ENCODE data around the gene MYPN. TPM values are rescaled to one million over a fixed set of nuclear protein-coding genes. Genes with fewer than 3 reads are reported as not detected.

MYPN gene
- total RNA-seq, 2 experiments from 2014 or later, result not detected

DNA sequence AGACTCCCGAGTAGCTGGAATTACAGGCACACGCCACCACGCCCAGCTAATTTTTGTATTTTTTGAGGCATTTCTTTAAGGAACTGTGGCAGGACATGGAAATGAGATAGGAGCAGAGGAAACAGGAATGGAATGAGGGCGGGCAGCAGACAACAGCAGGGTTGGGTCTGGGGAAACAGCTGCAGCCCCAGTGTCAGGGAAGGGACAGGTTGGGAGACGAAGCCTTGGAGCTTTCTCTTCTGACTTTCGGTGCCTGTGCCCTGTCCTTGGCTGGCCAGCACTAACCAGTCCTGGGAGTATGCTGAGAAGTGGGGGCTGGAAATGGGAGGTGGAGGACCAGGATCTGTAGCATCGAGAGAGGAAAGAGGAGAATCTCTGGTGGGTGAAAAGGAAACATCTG is 75.3 kb downstream of the MYPN start:
- peaks cover 44% of the 10 kb centered on the region for H3K27me3 Mint-ChIP-seq
- H3K4me3 Mint-ChIP-seq, result no peak overlapping the region
- intact Hi-C loops (cut with DNase I, micrococcal nuclease), result no loop called here
- no peaks in the 10 kb centered on the region for H3K4me1 ChIP-seq (ENCODE audit: insufficient read depth, low read length)
- no peak overlapping the region for H3K27ac Mint-ChIP-seq
- H3K4me3 ChIP-seq (ENCODE audit: low read length), result no peak overlapping the region
- ChIA-PET CTCF (no interaction called here), POLR2A (no interaction called here)
- H3K27me3 ChIP-seq (ENCODE audit: control insufficient read depth in 1 of 2, insufficient read depth in 2 of 2, low read length in 2 of 2), result peaks cover 6 to 9% of the 10 kb centered on the region in 2 experiments
- H3K27ac ChIP-seq (ENCODE audit: low read depth in 1 of 2, low read length in 2 of 2), result no peak overlapping the region
- no peaks in the 10 kb centered on the region for H3K4me1 Mint-ChIP-seq (ENCODE audit: low read depth)
- no peaks in the 10 kb centered on the region for H3K36me3 ChIP-seq (ENCODE audit: insufficient read depth, low read length)
- DNase-seq (no peak), ATAC-seq (ENCODE audit: poor library complexity) (no peak)
- TF ChIP-seq, protein P1, sequence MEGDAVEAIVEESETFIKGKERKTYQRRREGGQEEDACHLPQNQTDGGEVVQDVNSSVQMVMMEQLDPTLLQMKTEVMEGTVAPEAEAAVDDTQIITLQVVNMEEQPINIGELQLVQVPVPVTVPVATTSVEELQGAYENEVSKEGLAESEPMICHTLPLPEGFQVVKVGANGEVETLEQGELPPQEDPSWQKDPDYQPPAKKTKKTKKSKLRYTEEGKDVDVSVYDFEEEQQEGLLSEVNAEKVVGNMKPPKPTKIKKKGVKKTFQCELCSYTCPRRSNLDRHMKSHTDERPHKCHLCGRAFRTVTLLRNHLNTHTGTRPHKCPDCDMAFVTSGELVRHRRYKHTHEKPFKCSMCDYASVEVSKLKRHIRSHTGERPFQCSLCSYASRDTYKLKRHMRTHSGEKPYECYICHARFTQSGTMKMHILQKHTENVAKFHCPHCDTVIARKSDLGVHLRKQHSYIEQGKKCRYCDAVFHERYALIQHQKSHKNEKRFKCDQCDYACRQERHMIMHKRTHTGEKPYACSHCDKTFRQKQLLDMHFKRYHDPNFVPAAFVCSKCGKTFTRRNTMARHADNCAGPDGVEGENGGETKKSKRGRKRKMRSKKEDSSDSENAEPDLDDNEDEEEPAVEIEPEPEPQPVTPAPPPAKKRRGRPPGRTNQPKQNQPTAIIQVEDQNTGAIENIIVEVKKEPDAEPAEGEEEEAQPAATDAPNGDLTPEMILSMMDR (IDR thresholded peaks at IDR 0.05), result no peak
- no peaks in the 10 kb centered on the region for H3K9me3 Mint-ChIP-seq
- H3K36me3 Mint-ChIP-seq (ENCODE audit: low read depth), result no peaks in the 10 kb centered on the region
- no peaks in the 10 kb centered on the region for H3K9me3 ChIP-seq (ENCODE audit: control insufficient read depth in 1 of 2, insufficient read depth in 1 of 2, low read length in 2 of 2)

- Histone ChIP-seq H3K9me3 (ENCODE audit: control insufficient read depth in 1 of 2, insufficient read depth in 1 of 2, low read length in 2 of 2) (no peaks in the 10 kb centered on the region), H3K27me3 (ENCODE audit: control insufficient read depth in 1 of 2, insufficient read depth in 2 of 2, low read length in 2 of 2) (peaks cover 6 to 9% of the 10 kb centered on the region in 2 experiments), H3K4me1 (ENCODE audit: insufficient read depth, low read length) (no peaks in the 10 kb centered on the region), H3K4me3 (ENCODE audit: low read length) (no peak overlapping the region), H3K36me3 (ENCODE audit: insufficient read depth, low read length) (no peaks in the 10 kb centered on the region), H3K27ac (ENCODE audit: low read depth in 1 of 2, low read length in 2 of 2) (no peak overlapping the region)
- no peaks in the 10 kb centered on the region for H3K36me3 Mint-ChIP-seq (ENCODE audit: low read depth)
- ChIA-PET POLR2A (no interaction called here), CTCF (no interaction called here)
- intact Hi-C loops (cut with DNase I, micrococcal nuclease), result no loop called here
- no peak overlapping the region for H3K4me3 Mint-ChIP-seq
- TF ChIP-seq, protein P1 (IDR thresholded peaks at IDR 0.05), result no peak
- no peak for ATAC-seq (ENCODE audit: poor library complexity)
- H3K4me1 Mint-ChIP-seq (ENCODE audit: low read depth), result no peaks in the 10 kb centered on the region
- no peaks in the 10 kb centered on the region for H3K9me3 Mint-ChIP-seq
- peaks cover 47% of the 10 kb centered on the region for H3K27me3 Mint-ChIP-seq
- H3K27ac Mint-ChIP-seq, result no peak overlapping the region
- DNase-seq, result no peak
These were observed 75.8 kb downstream of the MYPN start for GRCh38 chr10:68185085-68185484.

- no peaks in the 10 kb centered on the region for H3K9me3 ChIP-seq (ENCODE audit: control insufficient read depth in 1 of 2, insufficient read depth in 1 of 2, low read length in 2 of 2)
- POLR2A ChIA-PET, result no interaction called here
- Mint-ChIP-seq H3K9me3 (no peaks in the 10 kb centered on the region), H3K4me3 (no peak overlapping the region), H3K27me3 (peaks cover 51% of the 10 kb centered on the region), H3K4me1 (ENCODE audit: low read depth) (no peaks in the 10 kb centered on the region), H3K36me3 (ENCODE audit: low read depth) (no peaks in the 10 kb centered on the region), H3K27ac (no peak overlapping the region)
- CTCF ChIA-PET, result no interaction called here
- intact Hi-C loops (cut with DNase I, micrococcal nuclease), result no loop called here
- DNase-seq, result no peak
- H3K4me3 ChIP-seq (ENCODE audit: low read length), result no peak overlapping the region
- H3K4me1 ChIP-seq (ENCODE audit: insufficient read depth, low read length), result no peaks in the 10 kb centered on the region
- TF ChIP-seq, protein P1 (IDR thresholded peaks at IDR 0.05), result no peak
- no peaks in the 10 kb centered on the region for H3K36me3 ChIP-seq (ENCODE audit: insufficient read depth, low read length)
- H3K27ac ChIP-seq (ENCODE audit: low read depth in 1 of 2, low read length in 2 of 2), result no peak overlapping the region
- peaks cover 6 to 9% of the 10 kb centered on the region in 2 experiments for H3K27me3 ChIP-seq (ENCODE audit: control insufficient read depth in 1 of 2, insufficient read depth in 2 of 2, low read length in 2 of 2)
- ATAC-seq (ENCODE audit: poor library complexity), result no peak
These were observed 79.5 kb downstream of the MYPN start for GRCh38 chr10:68188835-68189234.

All from CD4-positive, alpha-beta T cell (primary cell).